Left lung (tissue), 10 donors: Measurements from ENCODE around the gene CARMIL1. TPM values are rescaled to one million over a fixed set of nuclear protein-coding genes. Genes with fewer than 3 reads are reported as not detected.

Experiments used
- ATAC-seq: fragments of 200-7000 bp; cut with Tn5 transposase; one replicate; pipeline ENCODE4 v1.9.1; 2020; ENCODE audit warnings: moderate library complexity
- DNase-seq, 4 donors: peaks; one replicate each; pipeline ENCODE4 v3.0.0-alpha.2; 2013 to 2020
- H3K27ac ChIP-seq, 2 donors: fragments of 200-600 bp; sonication (generic) in 1 of 2; one replicate each; pipeline versions ENCODE4 v1.5.0 to v1.8.0; 2020 to 2021
- H3K27me3 ChIP-seq, 2 donors: fragments of 200-600 bp; sonication (generic) in 1 of 2; one replicate each; pipeline versions ENCODE4 v1.5.0 to v1.8.0; 2020 to 2021
- H3K36me3 ChIP-seq, 2 donors: fragments of 200-600 bp; sonication (generic) in 1 of 2; one replicate each; pipeline versions ENCODE4 v1.5.0 to v1.8.0; 2020 to 2021
- H3K4me1 ChIP-seq, 2 donors: fragments of 200-600 bp; one replicate each; pipeline ENCODE4 v1.8.0; 2021
- H3K4me3 ChIP-seq, 2 donors: fragments of 200-600 bp; sonication (generic) in 1 of 2; one replicate each; pipeline versions ENCODE4 v1.5.0 to v1.8.0; 2020 to 2021; ENCODE audit warnings: mild to moderate bottlenecking in 1 of 2
- H3K9me3 ChIP-seq, 2 donors: fragments of 200-600 bp; sonication (generic) in 1 of 2; one replicate each; pipeline versions ENCODE4 v1.5.0 to v1.8.0; 2020 to 2021
- intact Hi-C, 2 donors: fragments of 100-400 bp; cut with DNase I; formaldehyde crosslinking; loops; one replicate each; pipeline versions ENCODE4 v1.11.2 to v1.14.2; 2022
- polyA plus RNA-seq, 6 donors: library from polyadenylated mRNA; unstranded; fragments of 120-200 nt; gene quantifications; one replicate each; pipeline ENCODE4 v1.2.1, GENCODE V29; 2013; ENCODE audit not compliant: insufficient read length in 6 of 6
- total RNA-seq, 2 donors: library from RNA; stranded (reverse); fragmentation: NEBNext Ultra II Directional; extraction: Animal tissue kit (Norgen Biotek cat#: 25700); gene quantifications; one replicate each; pipeline ENCODE4 v1.2.1, GENCODE V29; 2021
- TF ChIP-seq, protein P1 (sequence below), 2 donors: fragments of 200-600 bp; sonication (generic) in 1 of 2; IDR thresholded peaks; one replicate each; pipeline versions ENCODE4 v1.5.0 to v1.8.0; 2021; ENCODE audit warnings: antibody characterized with exemption in 2 of 2
- donor health status: DM: no; HTN: yes; CAD: no.
- donor health status: DM: no; HTN: no; CAD: no.

The CARMIL1 gene
- total and polyA plus RNA-seq, 8 donors: 16.4 to 32.8 (median 27.4) TPM

DNA sequence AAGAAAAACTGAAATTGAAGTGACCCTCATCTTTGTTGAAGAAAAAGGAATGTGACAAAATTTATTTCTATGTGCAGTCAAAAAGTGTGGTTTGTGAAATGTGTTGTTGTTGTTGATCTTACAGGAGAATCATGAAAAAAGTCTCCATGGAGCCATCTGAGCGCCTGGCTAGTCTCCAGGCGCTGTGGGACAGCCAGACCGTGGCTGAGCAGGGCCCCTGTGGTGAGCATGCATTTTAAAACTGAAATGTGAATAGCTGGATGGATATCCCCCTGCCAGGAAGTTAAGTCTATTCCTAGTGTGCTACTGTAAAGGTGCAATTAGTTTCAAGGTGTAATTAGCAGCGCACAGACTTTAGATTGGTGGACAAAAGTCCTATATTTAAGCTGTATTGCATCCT, 170.6 kb downstream of the CARMIL1 start:
- intact Hi-C loops: no loop called here
- Histone ChIP-seq H3K27ac (no peak overlapping the region), H3K27me3 (no peaks in the 10 kb centered on the region), H3K36me3 (no peaks in the 10 kb centered on the region), H3K4me1 (peaks cover 0 to 16% of the 10 kb centered on the region in 2 donors), H3K9me3 (peaks cover 0 to 9% of the 10 kb centered on the region in 2 donors), H3K4me3 (peak overlapping the region in 1 of 2 donors; percentile 10)
- DNase-seq: no peak
- ATAC-seq: no peak
- TF ChIP-seq, protein P1, sequence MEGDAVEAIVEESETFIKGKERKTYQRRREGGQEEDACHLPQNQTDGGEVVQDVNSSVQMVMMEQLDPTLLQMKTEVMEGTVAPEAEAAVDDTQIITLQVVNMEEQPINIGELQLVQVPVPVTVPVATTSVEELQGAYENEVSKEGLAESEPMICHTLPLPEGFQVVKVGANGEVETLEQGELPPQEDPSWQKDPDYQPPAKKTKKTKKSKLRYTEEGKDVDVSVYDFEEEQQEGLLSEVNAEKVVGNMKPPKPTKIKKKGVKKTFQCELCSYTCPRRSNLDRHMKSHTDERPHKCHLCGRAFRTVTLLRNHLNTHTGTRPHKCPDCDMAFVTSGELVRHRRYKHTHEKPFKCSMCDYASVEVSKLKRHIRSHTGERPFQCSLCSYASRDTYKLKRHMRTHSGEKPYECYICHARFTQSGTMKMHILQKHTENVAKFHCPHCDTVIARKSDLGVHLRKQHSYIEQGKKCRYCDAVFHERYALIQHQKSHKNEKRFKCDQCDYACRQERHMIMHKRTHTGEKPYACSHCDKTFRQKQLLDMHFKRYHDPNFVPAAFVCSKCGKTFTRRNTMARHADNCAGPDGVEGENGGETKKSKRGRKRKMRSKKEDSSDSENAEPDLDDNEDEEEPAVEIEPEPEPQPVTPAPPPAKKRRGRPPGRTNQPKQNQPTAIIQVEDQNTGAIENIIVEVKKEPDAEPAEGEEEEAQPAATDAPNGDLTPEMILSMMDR (IDR thresholded peaks at IDR 0.05): no peak

DNA sequence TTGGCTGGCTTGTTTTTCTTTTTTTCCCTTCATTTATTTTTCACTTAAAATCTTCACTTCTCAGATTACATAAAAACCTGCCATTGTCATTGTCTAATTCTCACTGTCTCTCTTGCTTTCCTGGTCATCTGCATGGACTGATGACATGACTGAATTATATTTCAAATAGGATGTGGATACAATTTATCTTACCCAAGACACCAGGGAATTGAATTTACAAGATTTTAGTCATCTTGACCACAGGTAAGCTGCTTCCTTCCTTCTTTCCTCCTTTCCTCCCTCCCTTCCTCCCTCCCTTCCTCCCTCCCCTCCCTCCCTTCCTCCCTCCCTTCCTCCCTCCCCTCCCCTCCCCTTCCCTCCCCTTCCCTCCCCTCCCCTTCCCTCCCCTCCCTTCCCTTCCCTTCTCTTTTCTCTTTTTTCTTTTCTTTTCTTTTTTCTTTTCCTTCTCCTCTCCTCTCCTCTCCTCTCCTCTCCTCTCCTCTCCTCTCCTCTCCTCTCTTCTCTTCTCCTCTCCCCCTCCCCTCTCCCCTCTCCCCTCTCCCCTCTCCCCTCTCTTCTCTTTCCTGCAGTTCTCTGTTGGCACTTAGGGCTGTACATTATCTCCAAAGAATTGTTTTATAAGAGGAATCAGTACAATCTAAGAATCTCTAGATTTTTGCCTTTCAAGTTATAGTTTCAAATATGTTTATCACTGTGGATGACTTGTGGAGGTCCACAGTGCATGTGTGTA, 171.5 kb downstream of the CARMIL1 start:
- Histone ChIP-seq H3K4me3 (peak overlapping the region in 1 of 2 donors; percentile 24), H3K27ac (peak overlapping the region in 1 of 2 donors; percentile 42), H3K9me3 (peaks cover 0 to 5% of the 10 kb centered on the region in 2 donors), H3K36me3 (no peaks in the 10 kb centered on the region), H3K27me3 (no peaks in the 10 kb centered on the region), H3K4me1 (peaks cover 0 to 16% of the 10 kb centered on the region in 2 donors)
- no peak for DNase-seq
- intact Hi-C loops: no loop called here
- no peak for ATAC-seq
- TF ChIP-seq, protein P1 (IDR thresholded peaks at IDR 0.05): no peak

DNA sequence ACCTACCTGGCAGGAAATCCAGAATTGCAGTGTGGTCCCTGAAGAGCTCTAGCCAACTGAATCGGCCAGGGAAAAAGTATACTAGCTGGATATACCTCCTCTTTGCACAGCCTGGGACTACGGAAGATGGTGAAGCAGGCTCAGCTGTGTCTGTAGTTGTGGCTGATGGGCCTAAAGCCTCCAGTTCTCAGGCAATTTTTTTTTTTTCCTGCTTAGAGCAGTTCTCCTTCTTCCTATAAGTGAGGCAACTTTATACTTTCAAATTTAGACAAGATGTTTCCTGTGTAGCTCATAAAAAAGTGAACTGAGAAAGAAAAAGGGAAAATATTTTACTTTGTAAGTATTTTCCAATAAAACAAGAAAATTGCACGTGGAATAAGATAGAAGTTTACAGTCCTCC, 172.9 kb downstream of the CARMIL1 start:
- intact Hi-C loops: no loop called here
- no peaks in the 10 kb centered on the region for H3K27me3 ChIP-seq
- H3K4me3 ChIP-seq: peak overlapping the region in 1 of 2 donors; percentile 24
- H3K36me3 ChIP-seq: no peaks in the 10 kb centered on the region
- peaks cover 0 to 15% of the 10 kb centered on the region in 2 donors for H3K4me1 ChIP-seq
- TF ChIP-seq, protein P1 (IDR thresholded peaks at IDR 0.05): no peak
- peak overlapping the region in 1 of 2 donors; percentile 42 for H3K27ac ChIP-seq
- no peaks in the 10 kb centered on the region for H3K9me3 ChIP-seq
- no peak for DNase-seq
- peak; percentile 27 for ATAC-seq

DNA sequence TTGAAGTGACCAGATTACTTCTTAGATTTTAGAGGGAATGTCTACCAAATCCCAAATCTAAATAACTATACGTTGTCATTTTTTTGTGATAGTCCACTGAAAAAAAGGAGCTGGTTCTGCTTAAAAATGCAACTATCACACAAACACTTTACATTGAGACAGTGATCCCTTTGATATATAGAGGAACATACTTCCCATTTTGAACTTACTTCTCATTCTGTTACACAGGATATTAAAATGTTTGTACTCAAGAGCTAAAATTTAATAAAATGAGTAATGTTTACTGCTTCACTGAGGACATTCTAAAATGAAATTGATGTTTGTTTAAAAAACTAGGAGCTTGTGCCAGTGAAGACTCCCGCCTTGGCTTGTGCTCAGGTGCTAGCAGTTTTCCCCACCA, 174.1 kb downstream of the CARMIL1 start:
- H3K4me3 ChIP-seq: no peak overlapping the region
- intact Hi-C loops: no loop called here
- H3K27me3 ChIP-seq: no peaks in the 10 kb centered on the region
- H3K9me3 ChIP-seq: no peaks in the 10 kb centered on the region
- peaks cover 0 to 13% of the 10 kb centered on the region in 2 donors for H3K4me1 ChIP-seq
- no peak for DNase-seq
- no peak overlapping the region for H3K27ac ChIP-seq
- ATAC-seq: no peak
- TF ChIP-seq, protein P1 (IDR thresholded peaks at IDR 0.05): no peak
- no peaks in the 10 kb centered on the region for H3K36me3 ChIP-seq

DNA sequence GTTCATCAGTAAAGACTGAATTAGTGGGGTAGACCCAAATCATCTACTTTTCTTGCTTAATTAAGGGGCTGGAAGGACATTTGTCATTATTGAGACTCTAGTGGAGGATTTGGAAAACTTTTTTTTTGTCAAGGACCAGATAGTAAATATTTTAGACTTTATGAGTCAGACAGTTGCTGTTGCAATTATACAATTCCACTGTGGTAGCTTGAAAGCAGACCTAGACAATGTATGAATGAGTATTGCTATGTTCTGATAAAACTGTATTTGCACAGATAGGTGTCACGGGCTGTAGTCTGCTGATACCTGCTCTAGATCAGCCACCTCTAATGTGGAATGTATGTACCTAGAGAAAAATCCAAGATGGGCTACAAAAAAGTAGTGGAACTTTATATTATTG, 175.0 kb downstream of the CARMIL1 start:
- no peak for ATAC-seq
- TF ChIP-seq, protein P1 (IDR thresholded peaks at IDR 0.05): no peak
- intact Hi-C loops: no loop called here

More for the DNA sequence above, 175.0 kb downstream of the CARMIL1 start:
- no peaks in the 10 kb centered on the region for H3K36me3 ChIP-seq
- H3K27me3 ChIP-seq: no peaks in the 10 kb centered on the region
- H3K27ac ChIP-seq: no peak overlapping the region
- H3K4me1 ChIP-seq: peaks cover 0 to 13% of the 10 kb centered on the region in 2 donors
- H3K9me3 ChIP-seq: no peaks in the 10 kb centered on the region
- H3K4me3 ChIP-seq: no peak overlapping the region
- no peak for DNase-seq
